Fibroblast of skin of left biceps (primary cell): Measurements from ENCODE around the gene HHAT.

Experiments used
- DNase-seq, 2 experiments: peaks; one replicate each; pipeline ENCODE4 v3.0.0-alpha.2; 2013; ENCODE audit warnings: low read depth in 2 of 2

HHAT gene

DNA sequence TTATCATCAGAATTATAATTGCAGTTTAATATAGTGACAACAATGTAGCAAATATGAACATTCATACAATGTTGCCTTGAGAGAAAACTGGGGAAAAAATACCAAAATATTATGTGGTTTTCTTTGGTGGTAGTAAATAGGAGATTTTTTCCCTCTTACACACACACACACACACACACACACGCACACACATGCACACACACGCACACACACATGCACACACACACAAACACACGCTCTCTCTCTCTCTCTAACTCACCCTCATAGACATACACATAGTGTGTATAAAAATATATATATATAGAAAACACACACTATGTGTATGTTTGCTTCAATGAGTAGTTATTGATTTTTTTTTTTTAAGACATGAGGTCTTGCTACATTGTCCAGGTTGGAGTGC, 211.6 kb downstream of the HHAT start:
- no peak for DNase-seq

DNA sequence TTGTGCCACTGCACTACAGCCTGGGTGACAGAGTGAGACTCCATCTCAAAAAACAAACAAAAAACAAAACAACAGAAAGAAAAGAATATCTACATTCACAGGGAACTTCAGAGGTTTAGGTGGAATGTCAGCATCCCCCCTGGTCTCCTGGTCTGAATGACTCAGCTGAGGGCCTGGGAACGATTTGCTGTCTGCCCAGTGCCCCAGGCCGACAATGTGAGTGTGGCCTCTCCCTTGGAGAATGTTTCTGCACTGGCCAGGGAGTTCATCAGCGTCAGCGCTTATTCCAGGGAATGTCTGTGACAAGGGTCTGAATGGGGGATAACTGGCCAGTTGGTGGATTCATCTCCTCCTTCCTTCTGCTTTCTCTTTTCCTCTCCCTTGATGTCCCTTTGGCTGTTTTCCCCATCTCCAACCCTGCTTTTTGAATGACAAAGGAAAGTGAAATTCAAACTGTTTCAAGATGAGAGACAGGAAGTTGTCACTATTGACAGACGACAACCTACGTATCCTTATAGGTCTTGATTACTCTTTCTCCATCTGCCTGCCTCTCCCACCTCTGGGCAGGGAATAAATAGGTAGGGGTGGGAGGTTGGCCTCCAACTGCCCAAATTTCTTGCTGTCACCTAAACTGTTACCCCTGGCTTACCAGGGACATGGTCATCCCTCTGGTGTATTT, 213.1 kb downstream of the HHAT start:
- no peak for DNase-seq

DNA sequence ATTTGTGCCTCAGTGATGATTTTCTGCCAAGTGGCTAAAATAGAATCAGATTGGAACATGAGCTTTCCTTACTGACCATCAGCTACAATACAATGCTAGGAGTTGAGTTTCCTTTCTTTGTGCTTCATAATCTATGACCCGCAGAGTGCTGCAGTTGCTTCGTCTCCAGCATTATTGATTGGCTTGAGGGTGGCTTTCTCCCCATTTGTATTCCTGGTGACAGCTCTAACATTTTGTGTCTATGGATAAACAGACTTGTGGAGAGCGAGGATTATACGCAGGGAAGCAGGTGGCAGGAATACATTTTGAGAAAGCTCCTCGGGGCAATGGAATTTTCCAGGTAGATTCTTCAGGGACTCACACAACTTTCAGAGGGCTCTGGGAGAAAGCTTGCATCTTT, 223.2 kb downstream of the HHAT start:
- no peak for DNase-seq

DNA sequence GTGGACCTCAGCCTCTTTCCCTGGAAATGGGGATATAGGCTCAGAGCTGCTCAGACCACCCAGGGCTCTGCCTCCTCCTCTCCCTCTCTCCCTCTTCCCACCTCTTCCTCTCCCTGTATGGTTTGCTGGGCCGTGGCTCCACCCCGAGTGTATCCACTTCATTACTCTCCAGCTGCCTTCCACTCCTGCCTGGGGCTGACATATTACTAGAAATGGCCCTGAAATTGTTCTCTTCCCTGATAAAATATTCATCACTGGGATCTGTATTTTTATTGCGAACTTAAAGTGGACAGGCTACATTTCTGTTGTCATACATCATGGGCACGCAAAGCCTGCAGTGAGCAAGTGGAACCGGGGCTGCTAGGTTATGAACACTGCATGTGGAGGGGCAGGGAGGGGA, 225.0 kb downstream of the HHAT start:
- no peak for DNase-seq

DNA sequence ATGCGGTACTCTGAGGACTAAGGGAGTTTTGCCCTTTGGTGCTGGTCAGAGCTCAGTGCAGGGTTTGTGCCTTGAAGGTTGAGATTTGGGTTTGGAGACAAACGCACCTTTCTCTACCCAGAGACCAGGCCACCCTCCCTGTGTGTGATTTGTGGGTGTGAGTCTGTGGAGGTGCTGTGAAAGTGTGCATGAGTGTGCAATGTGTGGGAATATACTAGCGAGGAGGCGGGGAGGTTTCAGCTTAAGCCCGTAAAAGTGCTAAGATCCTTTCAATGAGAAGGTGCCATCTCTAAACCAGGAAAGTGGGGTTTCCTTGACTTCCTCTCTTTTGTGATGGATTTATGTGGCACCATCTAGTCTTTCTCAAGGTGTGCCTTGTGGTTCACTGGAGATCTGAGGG, 225.7 kb downstream of the HHAT start:
- no peak for DNase-seq

DNA sequence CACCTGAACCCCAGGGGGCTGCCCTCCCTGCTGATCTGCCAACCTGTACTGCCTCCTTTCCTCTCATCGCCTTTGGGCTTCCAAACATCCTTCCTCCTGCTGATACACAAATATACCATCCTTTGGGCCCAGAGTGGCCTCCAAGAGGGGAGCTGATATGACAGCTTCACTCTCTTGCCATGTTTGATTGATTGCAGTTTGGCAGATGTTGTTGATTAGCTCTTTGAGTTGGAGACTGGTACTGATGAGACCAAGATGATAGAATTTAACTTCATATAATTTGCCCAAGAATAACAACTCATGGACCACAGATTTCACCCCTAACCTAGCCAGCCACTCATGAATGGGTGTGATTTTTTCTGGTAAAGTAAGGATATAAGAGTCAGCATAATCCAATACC, 227.8 kb downstream of the HHAT start:
- DNase-seq, result no peak

DNA sequence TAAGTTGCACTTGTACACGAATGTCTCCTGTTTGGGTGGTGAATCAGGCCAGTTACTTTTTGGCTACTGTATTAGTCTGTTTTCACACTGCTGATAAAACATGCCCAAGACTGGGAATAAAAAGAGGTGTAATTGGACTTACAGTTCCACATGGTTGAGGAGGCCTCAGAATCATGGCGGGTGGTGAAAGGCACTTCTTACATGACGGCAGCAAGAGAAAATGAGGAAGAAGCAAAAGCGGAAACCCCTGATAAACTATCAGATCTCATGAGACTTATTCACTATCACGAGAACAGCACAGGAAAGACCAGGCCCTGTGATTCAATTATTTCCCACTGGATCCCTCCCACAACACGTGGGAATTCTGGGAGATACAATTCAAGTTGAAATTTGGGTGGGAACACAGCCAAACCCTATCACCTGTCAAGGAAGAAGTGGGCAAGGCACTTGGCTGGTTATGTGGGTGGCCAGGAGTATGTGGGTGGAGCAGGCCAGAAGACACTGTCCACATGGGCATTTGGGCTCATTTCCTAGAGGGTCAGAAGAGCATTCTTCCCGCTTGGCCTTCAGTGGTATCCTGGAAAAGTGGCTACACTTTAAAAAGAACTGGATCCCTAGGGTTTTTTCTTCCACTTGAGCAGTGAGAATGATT, 228.8 kb downstream of the HHAT start:
- no peak for DNase-seq

DNA sequence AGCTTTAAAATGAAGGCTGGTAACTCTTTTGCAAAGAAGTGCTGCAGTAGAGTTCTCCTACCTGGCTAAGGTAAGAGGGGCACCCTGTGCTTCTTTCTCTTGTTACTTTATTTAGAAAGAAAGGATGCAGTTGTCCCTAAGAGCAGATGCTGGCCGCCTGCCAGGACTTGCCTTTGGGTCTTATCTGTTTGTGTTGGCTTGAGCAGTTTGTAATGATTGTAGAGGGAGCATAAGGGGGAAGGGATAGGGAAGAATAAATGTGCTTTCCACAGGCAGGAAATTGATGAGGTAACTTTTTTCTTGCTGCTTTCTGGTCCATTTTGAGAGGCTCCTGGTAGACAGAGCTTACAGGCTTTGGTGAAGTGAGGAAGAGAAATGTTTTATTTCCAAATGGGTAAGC, 229.6 kb downstream of the HHAT start:
- DNase-seq, result no peak

DNA sequence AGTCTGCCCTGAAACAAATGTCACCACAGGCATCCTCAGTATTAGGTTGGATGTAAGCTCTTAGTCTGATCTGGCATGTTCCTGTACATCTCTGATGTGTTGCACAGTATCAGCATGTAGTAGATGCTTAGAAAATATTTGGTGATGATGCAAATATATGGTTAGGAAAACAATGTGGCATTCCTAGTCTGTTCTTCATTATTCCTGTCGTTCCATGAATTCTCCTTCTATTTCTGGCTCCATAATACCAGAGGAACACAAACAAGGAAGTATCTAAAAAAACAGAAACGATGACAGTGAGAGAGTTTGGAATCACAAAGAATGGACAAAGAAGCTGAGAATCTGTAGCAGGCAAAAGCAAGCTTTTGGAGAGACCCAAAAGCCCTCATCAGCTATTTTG, 236.6 kb downstream of the HHAT start:
- peak in 1 of 2 experiments; percentile 8 for DNase-seq

DNA sequence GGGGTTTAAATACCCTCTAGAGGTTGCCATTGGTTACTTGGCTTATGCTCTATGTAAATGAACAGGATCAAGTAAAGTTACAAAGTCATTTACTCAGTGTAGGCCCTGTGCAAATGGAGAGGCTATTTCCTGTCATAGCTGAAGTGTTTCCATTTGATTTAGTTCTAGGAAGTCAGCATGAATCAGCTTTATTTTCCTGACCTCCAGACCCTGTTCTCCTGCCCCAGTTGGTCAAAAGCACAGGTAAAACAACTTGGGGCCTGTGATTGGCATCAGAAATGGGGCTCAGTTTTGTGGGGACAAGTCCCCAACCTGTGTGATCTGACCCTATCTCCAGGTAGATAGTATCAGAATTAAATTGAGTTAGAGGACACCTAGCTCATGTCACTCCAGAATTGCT, 239.9 kb downstream of the HHAT start:
- DNase-seq, result no peak

DNA sequence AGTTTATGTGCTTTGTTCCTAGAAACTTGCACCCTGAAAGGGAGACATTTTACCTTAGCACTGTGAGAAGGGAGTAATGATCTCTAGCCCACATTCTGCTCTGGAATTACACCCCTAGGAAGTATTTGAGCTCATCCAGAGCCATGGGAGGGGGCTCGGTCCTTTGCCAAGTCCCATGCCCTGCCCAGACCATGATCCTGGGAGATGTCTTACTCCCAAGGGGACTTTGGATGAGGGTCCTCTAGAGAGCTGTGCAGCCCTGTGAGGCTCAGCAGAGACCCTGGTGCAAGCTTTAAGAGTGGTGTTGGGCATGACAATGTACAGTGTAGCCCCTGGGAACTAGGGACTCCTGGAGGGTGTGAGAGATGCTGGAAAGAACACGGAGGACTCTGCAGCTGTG, 241.4 kb downstream of the HHAT start:
- DNase-seq, result no peak

DNA sequence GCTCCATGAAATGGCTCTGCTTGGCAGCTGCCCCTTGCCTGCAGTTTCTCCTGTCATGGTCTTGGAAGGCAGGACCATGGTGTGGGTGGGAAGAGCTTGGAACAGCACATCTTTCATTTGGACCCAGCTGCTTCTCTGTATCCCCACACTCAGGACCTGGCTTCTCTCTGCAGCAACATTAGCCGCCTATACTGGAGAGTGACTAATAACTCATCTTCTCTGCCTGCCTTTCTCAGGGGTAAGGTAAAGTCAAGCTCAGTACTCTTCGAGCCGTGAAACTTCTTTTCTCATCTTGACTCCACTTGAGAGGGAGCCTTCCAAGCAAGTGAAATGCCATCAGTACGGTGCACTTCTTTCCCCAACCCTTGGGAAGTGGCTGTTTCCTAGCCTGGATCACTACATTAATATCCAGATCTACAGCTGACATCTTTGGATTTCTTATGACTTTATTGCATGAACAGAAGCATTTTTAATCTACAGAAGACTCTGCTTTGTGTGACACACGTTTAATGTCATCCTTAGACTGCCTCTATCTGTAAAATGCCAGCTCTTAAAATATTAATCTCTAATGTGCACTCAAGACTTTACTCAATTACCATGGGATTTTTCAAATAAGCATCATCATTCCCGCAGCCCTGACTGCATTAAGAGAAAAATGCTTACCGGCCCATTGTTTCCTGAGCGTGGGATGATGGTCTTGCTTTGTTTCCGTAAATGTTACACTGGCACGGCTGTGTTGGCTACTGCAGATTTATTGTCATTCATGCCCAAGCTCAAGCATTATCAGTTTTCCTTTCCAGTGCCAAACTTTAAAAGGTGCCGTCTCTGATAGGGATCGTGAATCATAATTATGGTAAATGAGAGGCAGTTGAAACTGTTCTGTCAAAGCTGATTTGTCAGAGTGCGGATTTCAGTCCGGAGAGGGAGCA, 242.9 kb downstream of the HHAT start:
- no peak for DNase-seq

DNA sequence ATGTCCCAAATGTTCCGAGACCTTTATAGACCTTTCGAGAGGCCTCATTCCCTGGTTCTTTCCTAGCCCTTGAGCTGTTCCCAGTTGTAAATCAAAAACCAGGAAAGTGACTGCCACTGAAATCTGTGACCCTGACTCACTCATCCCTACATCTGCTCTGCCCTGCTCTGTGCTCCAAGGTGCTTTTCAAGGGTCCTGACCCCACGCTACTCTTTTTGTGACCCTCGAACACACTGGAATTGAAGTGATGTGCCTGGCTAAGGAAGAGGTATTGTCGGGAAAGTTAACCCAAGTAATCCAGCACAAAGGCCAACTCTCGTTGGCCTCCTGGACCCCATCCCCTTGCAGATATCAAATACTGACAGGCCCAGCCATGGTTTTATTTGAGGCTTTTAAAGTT, 244.4 kb downstream of the HHAT start:
- DNase-seq, result no peak

DNA sequence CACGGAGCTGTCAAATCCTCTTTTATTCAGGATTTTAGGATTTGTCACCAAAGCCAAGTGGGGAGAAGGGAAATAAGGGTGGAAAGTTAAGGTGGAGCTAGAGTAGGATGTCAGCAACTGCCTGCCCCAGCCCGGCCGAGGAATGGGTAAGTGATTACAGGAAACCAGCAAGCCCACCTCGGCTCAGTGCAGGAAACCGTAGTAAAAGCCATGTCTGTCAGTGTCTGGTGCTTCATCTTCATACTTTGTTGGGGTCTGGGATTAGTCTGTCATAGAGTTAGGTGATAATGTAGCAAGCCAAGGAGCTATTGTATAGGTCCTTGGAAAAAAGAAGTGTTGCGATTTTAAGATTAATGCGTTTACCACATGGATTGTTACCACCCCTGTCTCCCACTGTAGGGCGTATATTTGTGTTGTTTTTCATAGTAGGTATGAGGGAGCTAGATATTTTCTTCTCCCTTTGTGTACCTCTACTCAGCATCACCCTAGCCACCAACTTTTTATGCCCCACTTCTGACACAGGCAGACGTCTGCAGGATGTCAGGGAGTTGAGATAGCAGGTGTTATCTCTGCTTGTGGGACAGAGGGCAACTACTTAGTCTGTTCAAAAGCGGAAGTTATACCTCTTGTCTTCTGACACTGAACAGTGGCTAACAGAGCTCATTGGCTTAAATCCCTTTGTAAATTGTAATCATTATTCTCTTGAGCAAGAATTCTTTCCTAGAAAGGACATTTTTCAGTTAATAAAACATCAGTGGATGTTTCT, 253.7 kb downstream of the HHAT start:
- DNase-seq, result no peak

DNA sequence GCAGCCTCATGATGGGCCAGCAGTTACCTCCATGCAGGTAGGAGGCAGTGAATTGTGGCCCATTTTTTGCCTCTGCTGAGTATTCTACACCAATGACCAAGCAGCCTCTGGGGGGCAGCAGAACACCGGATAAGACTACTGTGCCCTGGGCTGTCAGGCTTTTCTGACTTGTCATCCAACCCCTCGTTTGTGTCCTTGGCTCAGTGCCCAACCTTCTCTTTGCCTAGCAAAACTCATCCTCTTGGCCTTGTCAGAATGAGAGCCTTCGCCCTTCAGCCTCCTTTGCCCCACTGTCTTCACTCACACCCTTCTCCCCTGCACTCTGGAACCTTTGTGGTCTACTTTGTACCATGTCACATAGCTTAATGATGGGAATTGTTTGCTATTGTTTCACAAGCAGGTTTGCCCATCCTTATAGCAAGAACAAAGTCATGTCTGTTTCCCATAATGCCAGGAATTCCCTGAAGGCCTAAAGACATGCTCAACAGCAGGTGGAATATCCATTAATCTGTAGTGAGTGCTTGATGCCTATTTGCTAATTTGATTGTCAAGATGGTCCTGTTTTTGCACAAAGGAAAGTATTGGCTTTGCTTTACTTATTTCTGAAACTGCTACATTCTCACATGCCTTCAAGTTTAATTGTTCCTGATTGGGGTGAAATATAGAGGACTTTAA, 255.9 kb downstream of the HHAT start:
- peak; percentile 52 to 54 for DNase-seq

DNA sequence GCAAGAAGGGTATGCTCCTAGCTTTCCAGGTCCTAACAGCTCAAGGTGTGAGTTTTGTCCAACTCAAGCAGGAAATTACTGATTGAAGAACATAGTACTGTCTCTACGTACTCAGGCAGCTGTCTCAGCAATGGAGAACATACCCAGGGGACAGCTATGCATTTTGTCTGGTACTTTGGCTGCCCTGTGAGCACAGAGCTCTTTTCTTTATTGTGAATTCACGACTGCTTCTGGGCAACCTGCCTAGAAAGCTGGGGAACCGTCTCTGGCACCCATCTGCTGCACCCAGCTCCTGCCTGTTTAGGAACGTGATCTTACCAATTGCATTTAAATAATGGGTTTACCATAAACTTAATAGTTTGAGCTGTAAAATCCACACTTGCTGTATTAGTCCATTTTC, 258.1 kb downstream of the HHAT start:
- no peak for DNase-seq

DNA sequence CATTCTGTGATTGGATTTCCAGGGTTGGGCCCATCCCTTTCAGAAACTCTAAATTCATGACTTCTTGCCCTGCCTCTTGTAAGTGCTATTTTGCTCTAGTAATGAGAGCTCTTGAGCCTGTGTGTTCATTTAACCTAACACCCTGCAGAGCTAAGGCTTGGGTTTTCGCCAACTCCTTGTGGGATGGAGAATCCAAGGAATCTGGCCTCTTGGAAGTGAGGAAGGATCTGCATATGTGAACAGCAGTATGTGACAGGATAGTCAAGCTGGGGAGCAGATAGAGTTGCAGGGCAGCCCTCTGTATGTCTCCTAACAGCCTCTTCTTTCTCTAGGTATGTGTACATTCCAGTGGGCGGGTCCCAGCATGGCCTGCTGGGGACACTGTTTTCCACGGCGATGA, 258.9 kb downstream of the HHAT start:
- DNase-seq, result peak; percentile 79 to 85

DNA sequence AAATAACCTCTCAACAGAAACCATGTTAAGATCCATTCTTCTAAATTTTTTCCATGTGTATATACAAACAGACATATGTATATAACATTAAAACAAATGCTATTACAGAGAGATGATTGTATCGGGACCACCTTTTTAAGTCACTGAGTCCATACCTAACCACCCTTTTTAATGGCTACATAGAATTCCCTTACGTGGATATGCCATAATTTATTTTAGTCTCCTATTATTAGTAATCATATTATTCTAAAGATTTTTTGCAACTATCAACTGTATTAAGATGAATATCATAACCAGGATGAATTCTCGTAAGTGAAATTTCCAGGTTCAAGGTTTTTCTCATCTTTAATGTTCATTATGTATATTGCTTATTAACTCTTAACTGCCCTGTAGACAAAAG, 259.7 kb downstream of the HHAT start:
- DNase-seq, result no peak

DNA sequence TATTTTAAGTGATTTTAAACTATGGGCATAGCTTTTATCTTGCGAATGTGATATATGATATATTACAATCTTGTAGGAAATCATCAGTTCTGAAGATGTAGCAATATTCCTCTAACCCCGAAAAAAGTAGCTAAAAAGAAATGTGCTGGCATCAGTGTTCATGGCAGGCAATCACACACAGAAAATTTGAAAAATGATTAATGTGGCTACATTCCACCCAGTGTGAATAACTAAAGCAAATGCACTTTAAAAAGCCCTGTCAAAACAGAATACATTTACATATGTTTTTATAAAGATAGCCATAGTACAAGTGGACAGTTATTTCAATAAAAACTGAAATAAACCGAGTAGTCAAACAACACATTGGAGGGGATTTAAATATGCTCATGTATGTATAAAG, 260.2 kb downstream of the HHAT start:
- no peak for DNase-seq

DNA sequence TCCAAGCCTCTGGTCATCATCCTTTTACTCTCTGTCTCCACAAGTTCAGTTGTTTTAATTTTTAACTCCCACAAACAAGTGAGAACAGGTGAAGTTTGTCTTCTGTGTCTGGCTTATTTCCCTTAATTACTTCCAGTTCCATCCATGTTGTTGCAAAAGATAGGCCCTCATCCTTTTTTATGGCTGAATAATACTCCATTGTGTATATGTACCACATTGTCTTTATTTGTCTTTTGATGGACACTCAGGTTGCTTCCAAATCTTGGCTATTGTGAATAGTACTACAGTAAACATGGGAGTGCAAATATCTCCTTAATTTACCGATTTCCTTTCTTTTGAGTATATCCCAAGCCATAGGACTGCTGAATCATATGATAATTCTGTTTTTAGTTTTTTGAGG, 262.5 kb downstream of the HHAT start:
- no peak for DNase-seq

DNA sequence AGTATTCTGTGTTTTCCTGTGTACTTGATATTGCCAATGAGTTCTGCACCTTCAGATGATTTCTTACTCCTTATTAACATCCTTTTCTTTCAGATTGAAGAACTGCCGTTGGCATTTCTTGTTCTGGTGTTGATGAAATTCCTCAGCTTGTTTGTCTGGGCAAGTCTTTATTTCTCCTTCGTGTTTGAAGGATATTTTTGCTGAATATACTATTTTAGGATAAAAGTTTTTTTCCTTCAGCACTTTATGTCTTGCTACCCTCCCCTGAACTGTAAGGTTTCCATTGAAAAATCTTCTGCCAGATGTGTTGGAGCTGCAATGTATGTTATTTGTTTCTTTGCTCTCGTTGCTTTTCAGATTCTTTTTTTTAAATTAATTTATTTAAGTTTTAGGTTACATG, 265.9 kb downstream of the HHAT start:
- DNase-seq, result no peak

DNA sequence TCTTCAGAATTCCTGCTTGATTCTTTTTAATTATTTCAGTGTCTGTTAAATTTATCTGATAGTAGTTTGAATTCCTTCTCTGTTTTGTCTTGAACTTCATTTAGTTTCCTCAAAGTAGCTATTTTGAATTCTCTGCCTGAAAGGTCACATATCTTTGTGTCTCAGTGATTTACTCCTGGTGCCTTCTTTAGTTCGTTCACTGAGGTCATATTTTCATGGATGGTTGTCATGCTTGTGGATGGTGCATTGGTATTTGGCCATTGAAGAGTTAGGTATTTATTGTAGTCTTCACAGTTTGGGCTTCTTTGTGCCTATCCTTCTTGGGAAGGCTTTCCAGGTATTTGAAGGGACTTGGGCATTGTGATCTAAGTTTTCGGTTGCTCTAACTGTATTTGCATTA, 267.9 kb downstream of the HHAT start:
- DNase-seq, result no peak
